Right ventricle myocardium inferior (tissue), 1 donor: ENCODE measurements around the gene RBPMS2. TPM values are rescaled to one million over a fixed set of nuclear protein-coding genes. Genes with fewer than 3 reads are reported as not detected.

Experiments used
- microRNA-seq: library from miRNA; unstranded; fragments of <30 nt; microRNA quantifications from one replicate; pipeline ENCODE4 v1.2.0, GENCODE V29; 2020
- total RNA-seq: library from RNA; stranded (reverse); fragmentation: NEBNext Ultra II Directional; extraction: Animal tissue kit (Norgen Biotek cat#: 25700); gene quantifications from one replicate; pipeline ENCODE4 v1.2.1, GENCODE V29; 2021
- donor health status: DM: no; HTN: yes; CAD: no; lungs with severe emphysema.

The RBPMS2 gene
- total RNA-seq, 1 donor from 2014 or later = 255 TPM

Small RNA genes within 50 kb of the gene (microRNA-seq; reads per million reads assigned to microRNA genes)
- not detected for gene MIR1272

Other genes starting within 250 kb of the RBPMS2 start
- gene PIF1, start 50.1 kb upstream of the RBPMS2 start, total RNA-seq = 0.73 TPM
- 10.4 TPM for gene PLEKHO2, start 66.3 kb upstream of the RBPMS2 start, total RNA-seq
- gene ANKDD1A, start 136.3 kb upstream of the RBPMS2 start, total RNA-seq = 1.1 TPM
- gene SPG21, start 214.3 kb upstream of the RBPMS2 start, total RNA-seq = 45.3 TPM